Erythroblast (primary cell): Measurements from ENCODE around the gene MAGEA12.
"Not testable (repeated sequence)": the region's sequence is repeated elsewhere in the genome, so short reads cannot be mapped to it uniquely, and the experiment has no call there.

Source experiments
- GATA1 ChIP-seq: IDR thresholded peaks from 2 replicates; pipeline ENCODE4 v1.6.1; 2011; ENCODE audit warnings: low read depth, mild to moderate bottlenecking, control low read depth, low read length, moderate library complexity
- POLR2A ChIP-seq: IDR thresholded peaks from 2 replicates; pipeline ENCODE4 v1.6.1; 2011; ENCODE audit warnings: mild to moderate bottlenecking, low read length

- TF ChIP-seq POLR2A, GATA1: not testable (repeated sequence)
Measured at GRCh38 chrX:152713195-152713594, 20.4 kb upstream of the MAGEA12 start.
